Suprapubic skin (tissue), 3 donors: ENCODE data around the gene REV1.

Experiments used
- POLR2A ChIP-seq, 2 donors: fragments of 450-650 bp; IDR thresholded peaks; one replicate each; pipeline ENCODE4 v1.6.1; 2017; ENCODE audit warnings: antibody characterized with exemption in 2 of 2, mild to moderate bottlenecking in 2 of 2, moderate library complexity in 2 of 2
- TF ChIP-seq, protein P1 (sequence below), 2 donors: fragments of 200-600 bp in 1 of 2; fragments of 450-650 bp in 1 of 2; sonication (generic) in 1 of 2; IDR thresholded peaks; one replicate each; pipeline ENCODE4 v1.5.1; 2016 to 2019; ENCODE audit warnings: antibody characterized with exemption in 2 of 2, mild to moderate bottlenecking in 1 of 2, moderate library complexity in 1 of 2

- TF ChIP-seq, protein P1, sequence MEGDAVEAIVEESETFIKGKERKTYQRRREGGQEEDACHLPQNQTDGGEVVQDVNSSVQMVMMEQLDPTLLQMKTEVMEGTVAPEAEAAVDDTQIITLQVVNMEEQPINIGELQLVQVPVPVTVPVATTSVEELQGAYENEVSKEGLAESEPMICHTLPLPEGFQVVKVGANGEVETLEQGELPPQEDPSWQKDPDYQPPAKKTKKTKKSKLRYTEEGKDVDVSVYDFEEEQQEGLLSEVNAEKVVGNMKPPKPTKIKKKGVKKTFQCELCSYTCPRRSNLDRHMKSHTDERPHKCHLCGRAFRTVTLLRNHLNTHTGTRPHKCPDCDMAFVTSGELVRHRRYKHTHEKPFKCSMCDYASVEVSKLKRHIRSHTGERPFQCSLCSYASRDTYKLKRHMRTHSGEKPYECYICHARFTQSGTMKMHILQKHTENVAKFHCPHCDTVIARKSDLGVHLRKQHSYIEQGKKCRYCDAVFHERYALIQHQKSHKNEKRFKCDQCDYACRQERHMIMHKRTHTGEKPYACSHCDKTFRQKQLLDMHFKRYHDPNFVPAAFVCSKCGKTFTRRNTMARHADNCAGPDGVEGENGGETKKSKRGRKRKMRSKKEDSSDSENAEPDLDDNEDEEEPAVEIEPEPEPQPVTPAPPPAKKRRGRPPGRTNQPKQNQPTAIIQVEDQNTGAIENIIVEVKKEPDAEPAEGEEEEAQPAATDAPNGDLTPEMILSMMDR (IDR thresholded peaks at IDR 0.05) = no peak
- no peak for TF ChIP-seq POLR2A (IDR thresholded peaks at IDR 0.05)
These were observed 85.6 kb downstream of the REV1 start for GRCh38 chr2:99404039-99404796.
